ENCODE measurements around the gene FTO. TPM values are rescaled to one million over a fixed set of nuclear protein-coding genes. Genes with fewer than 3 reads are reported as not detected.

Gene FTO
- total RNA-seq, 1 donor from 2014 or later, result 110 TPM

DNA sequence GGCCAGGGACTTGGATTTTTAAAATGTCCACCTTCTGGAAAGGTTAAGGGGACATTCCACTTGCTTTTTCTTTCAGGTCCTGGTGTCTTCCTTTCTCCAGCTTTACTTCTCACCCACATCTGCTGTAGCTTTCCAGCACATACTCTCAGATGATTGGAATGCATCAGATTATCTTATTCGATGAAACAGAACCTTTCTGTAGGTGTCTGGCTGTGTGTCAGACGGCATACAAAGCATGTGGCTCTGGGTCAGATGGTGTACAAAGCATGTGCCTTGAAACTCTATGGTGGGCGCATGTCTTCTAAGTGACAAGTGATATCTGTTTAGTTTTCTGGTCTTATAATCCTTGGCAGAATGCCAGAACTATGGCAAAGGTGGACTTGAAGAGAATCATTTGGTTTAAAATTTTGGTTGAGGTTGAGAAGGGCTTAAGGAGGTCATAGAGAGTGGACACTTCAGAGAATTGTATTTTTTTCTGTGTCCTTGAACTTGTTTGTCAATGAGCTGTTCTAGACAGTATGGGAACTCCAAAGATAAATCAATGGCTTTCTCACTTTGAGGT, 125.3 kb downstream of the FTO start:
- H3K27ac Mint-ChIP-seq, result no peak overlapping the region
- peaks cover 10% of the 10 kb centered on the region for H3K9me3 Mint-ChIP-seq
- peaks cover 35% of the 10 kb centered on the region for H3K36me3 Mint-ChIP-seq

DNA sequence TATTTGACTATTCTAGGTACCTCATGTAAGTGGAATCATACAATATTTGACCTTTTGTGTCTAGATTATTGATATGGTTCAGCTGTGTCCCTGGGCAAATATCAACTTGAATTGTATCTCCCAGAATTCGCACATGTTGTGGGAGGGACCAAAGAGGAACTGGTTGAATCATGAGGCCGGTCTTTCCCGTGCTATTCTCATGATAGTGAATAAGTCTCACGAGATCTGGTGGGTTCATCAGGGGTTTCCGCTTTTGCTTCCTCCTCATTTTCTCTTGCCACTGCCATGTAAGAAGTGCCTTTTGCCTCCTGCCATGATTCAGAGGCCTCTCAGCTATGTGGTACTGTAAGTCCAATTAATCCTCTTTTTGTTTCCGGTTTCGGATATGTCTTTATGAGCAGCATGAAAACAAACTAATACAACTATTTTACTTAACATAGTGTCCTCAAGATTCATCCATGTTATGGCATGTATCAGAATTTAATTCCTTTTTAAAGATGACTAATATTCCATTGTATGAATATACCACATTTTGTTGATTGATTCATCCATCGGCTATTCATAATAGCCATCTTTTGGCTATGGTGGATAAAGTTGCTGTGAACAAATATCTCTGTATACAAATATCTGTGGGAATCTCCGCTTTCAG, 129.1 kb downstream of the FTO start:
- Mint-ChIP-seq H3K27me3 (ENCODE audit: insufficient read depth, low read depth) (no peaks in the 10 kb centered on the region), H3K4me1 (no peaks in the 10 kb centered on the region)
- TF ChIP-seq EZH2phosphoT487 (IDR thresholded peaks at IDR 0.05), result no peak
- no peak for TF ChIP-seq EZH2 (IDR thresholded peaks at IDR 0.05)
- no peak for TF ChIP-seq CTCF (IDR thresholded peaks at IDR 0.05)

More for the DNA sequence above, 125.3 kb downstream of the FTO start:
- Histone ChIP-seq H2AFZ (replicated peaks) (no peak overlapping the region), H3K4me2 (no peak overlapping the region), H3K9me3 (ENCODE audit: low read depth) (peaks cover 10% of the 10 kb centered on the region), H3K27ac (no peak overlapping the region), H3K9ac (no peak overlapping the region), H3K4me3 (no peak overlapping the region), H4K20me1 (ENCODE audit: low read depth) (peaks cover 10% of the 10 kb centered on the region), H3K4me1 (peaks cover 26% of the 10 kb centered on the region), H3F3A (ENCODE audit: low read depth) (peaks cover 20% of the 10 kb centered on the region), H3K27me3 (no peaks in the 10 kb centered on the region), H3K36me3 (no peaks in the 10 kb centered on the region), H3K79me2 (ENCODE audit: low read depth) (peaks cover 25% of the 10 kb centered on the region)
- TF ChIP-seq EZH2phosphoT487 (IDR thresholded peaks at IDR 0.05) (no peak), CTCF (IDR thresholded peaks at IDR 0.05) (no peak), EZH2 (IDR thresholded peaks at IDR 0.05) (no peak)
- Mint-ChIP-seq H3K27me3 (ENCODE audit: insufficient read depth, low read depth) (no peaks in the 10 kb centered on the region), H3K4me3 (no peak overlapping the region), H3K4me1 (peaks cover 9% of the 10 kb centered on the region)
- no peak for DNase-seq (ENCODE audit: low spot score)

GRCh38 chr16:53836142-53836541, 132.2 kb downstream of the FTO start:
- no peak overlapping the region for H3K9ac ChIP-seq
- no peak for DNase-seq (ENCODE audit: low spot score)

More for the DNA sequence above, 129.1 kb downstream of the FTO start:
- Histone ChIP-seq H2AFZ (replicated peaks) (no peak overlapping the region), H4K20me1 (ENCODE audit: low read depth) (no peaks in the 10 kb centered on the region), H3K79me2 (ENCODE audit: low read depth) (peaks cover 25% of the 10 kb centered on the region), H3F3A (ENCODE audit: low read depth) (peaks cover 6% of the 10 kb centered on the region), H3K9ac (no peak overlapping the region), H3K36me3 (no peaks in the 10 kb centered on the region), H3K27me3 (no peaks in the 10 kb centered on the region), H3K4me2 (no peak overlapping the region), H3K4me3 (no peak overlapping the region), H3K4me1 (no peaks in the 10 kb centered on the region), H3K9me3 (ENCODE audit: low read depth) (peaks cover 10% of the 10 kb centered on the region), H3K27ac (no peak overlapping the region)
- no peak for DNase-seq (ENCODE audit: low spot score)
- Mint-ChIP-seq H3K9me3 (peaks cover 12% of the 10 kb centered on the region), H3K36me3 (peaks cover 32% of the 10 kb centered on the region), H3K27ac (no peak overlapping the region), H3K4me3 (no peak overlapping the region)

More at GRCh38 chr16:53836142-53836541, 132.2 kb downstream of the FTO start:
- H3K27me3 ChIP-seq, result no peaks in the 10 kb centered on the region
- peaks cover 6% of the 10 kb centered on the region for H3K9me3 ChIP-seq (ENCODE audit: low read depth)
- H3K4me2 ChIP-seq, result no peak overlapping the region
- Mint-ChIP-seq H3K27ac (no peak overlapping the region), H3K4me1 (no peaks in the 10 kb centered on the region), H3K27me3 (ENCODE audit: insufficient read depth, low read depth) (no peaks in the 10 kb centered on the region), H3K9me3 (peaks cover 2% of the 10 kb centered on the region), H3K36me3 (peaks cover 20% of the 10 kb centered on the region), H3K4me3 (no peak overlapping the region)
- H3K36me3 ChIP-seq, result no peaks in the 10 kb centered on the region
- no peak overlapping the region for H3K27ac ChIP-seq
- no peaks in the 10 kb centered on the region for H3F3A ChIP-seq (ENCODE audit: low read depth)
- no peaks in the 10 kb centered on the region for H4K20me1 ChIP-seq (ENCODE audit: low read depth)
- H2AFZ ChIP-seq (replicated peaks), result no peak overlapping the region
- no peak for TF ChIP-seq CTCF (IDR thresholded peaks at IDR 0.05)
- no peak for TF ChIP-seq EZH2 (IDR thresholded peaks at IDR 0.05)
- no peak for TF ChIP-seq EZH2phosphoT487 (IDR thresholded peaks at IDR 0.05)
- H3K4me1 ChIP-seq, result no peaks in the 10 kb centered on the region
- no peak overlapping the region for H3K4me3 ChIP-seq
- H3K79me2 ChIP-seq (ENCODE audit: low read depth), result peaks cover 4% of the 10 kb centered on the region
